HepG2 (cell line): ENCODE measurements around the gene VRK3.

Experiments
- ATF1 ChIP-seq: IDR thresholded peaks from 2 replicates; pipeline ENCODE4 v1.6.1; 2016; ENCODE audit warnings: mild to moderate bottlenecking, control low read depth
- CEBPB ChIP-seq: IDR thresholded peaks from 2 replicates; pipeline ENCODE4 v1.6.1; 2011; ENCODE audit warnings: low read depth, low read length, improper control_type of control experiment, borderline replicate concordance
- CREB1 ChIP-seq, 2 experiments: fragments of 450-650 bp in 1 of 2; IDR thresholded peaks; 2 replicates each; pipeline ENCODE4 v1.6.1; 2016 to 2017; ENCODE audit warnings: control low read depth in 1 of 2, mild to moderate bottlenecking in 1 of 2, missing compliant biosample characterization in 1 of 2, missing genetic modification characterization in 1 of 2
- HNF1B ChIP-seq: sonication (generic); formaldehyde crosslinking; IDR thresholded peaks from 2 replicates; pipeline ENCODE4 v1.5.1; 2020; ENCODE audit warnings: mild to moderate bottlenecking, moderate library complexity, missing genetic modification reagents
- TEAD3 ChIP-seq: optimal IDR thresholded peaks from 2 replicates; pipeline ENCODE3; 2016; ENCODE audit warnings: borderline replicate concordance
- ZNF670 ChIP-seq: sonication (generic); formaldehyde crosslinking; IDR thresholded peaks from 2 replicates; pipeline ENCODE4 v1.8.0; 2022; ENCODE audit warnings: mild to moderate bottlenecking, missing genetic modification reagents, borderline replicate concordance
- ZNF691 ChIP-seq: sonication (generic); formaldehyde crosslinking; IDR thresholded peaks from 2 replicates; pipeline ENCODE4 v1.4.0; 2020; ENCODE audit warnings: missing genetic modification reagents, low read depth, mild to moderate bottlenecking, borderline replicate concordance
- ZNF777 ChIP-seq: sonication (generic); formaldehyde crosslinking; IDR thresholded peaks from 2 replicates; pipeline ENCODE4 v1.4.0; 2020; ENCODE audit warnings: missing genetic modification reagents
- ZNF790 ChIP-seq: sonication (generic); formaldehyde crosslinking; IDR thresholded peaks from 2 replicates; pipeline ENCODE4 v1.8.0; 2022; ENCODE audit warnings: missing genetic modification reagents, mild to moderate bottlenecking, borderline replicate concordance

- TF ChIP-seq CREB1 (IDR thresholded peaks at IDR 0.05) = no peak
- TF ChIP-seq CREB1 (CRISPR knock-in tag; IDR thresholded peaks at IDR 0.05) = no peak
- no peak for TF ChIP-seq ZNF777 (CRISPR knock-in tag)
- TF ChIP-seq ZNF790 (CRISPR knock-in tag) = no peak
- no peak for TF ChIP-seq TEAD3
- no peak for TF ChIP-seq ATF1
- TF ChIP-seq ZNF670 (CRISPR knock-in tag) = no peak
- TF ChIP-seq ZNF691 (CRISPR knock-in tag) = no peak
- TF ChIP-seq HNF1B (CRISPR knock-in tag) = no peak
- TF ChIP-seq CEBPB = no peak
Observed at GRCh38 chr19:49953416-49953815, 71.8 kb downstream of the VRK3 start.
